Activated CD8-positive, alpha-beta memory T cell treated with anti-CD3 and anti-CD28 coated beads, Interleukin-2, amount 50 U/mL, for 1 hour (primary cell): ENCODE data around the gene ALG1.
"Not testable (repeated sequence)": the region's sequence is repeated elsewhere in the genome, so short reads cannot be mapped to it uniquely, and the experiment has no call there.

Source experiments
- DNase-seq: peaks from one replicate; pipeline ENCODE4 v3.0.0-alpha.2; 2020; ENCODE audit errors: extremely low read depth

Gene ALG1

GRCh38 chr16:5044581-5044980 is 27.1 kb upstream of the ALG1 start:
- not testable (repeated sequence) for DNase-seq

- DNase-seq: no peak
These were observed 26.0 kb upstream of the ALG1 start for GRCh38 chr16:5045499-5046115.

GRCh38 chr16:5046914-5047313 is 24.7 kb upstream of the ALG1 start:
- no peak for DNase-seq

GRCh38 chr16:5054876-5055865 is 16.5 kb upstream of the ALG1 start:
- DNase-seq: no peak

GRCh38 chr16:5056352-5056751 is 15.3 kb upstream of the ALG1 start:
- no peak for DNase-seq

- no peak for DNase-seq
These were observed 13.2 kb upstream of the ALG1 start for GRCh38 chr16:5058476-5058875.

GRCh38 chr16:5059386-5060072 is 12.1 kb upstream of the ALG1 start:
- DNase-seq: no peak

GRCh38 chr16:5060073-5060641 is 11.5 kb upstream of the ALG1 start:
- no peak for DNase-seq

GRCh38 chr16:5062051-5062450 is 9.6 kb upstream of the ALG1 start:
- no peak for DNase-seq

GRCh38 chr16:5062790-5063765 is 8.6 kb upstream of the ALG1 start:
- DNase-seq: no peak

GRCh38 chr16:5064915-5065314 is 6.7 kb upstream of the ALG1 start:
- DNase-seq: no peak

GRCh38 chr16:5065326-5065725 is 6.3 kb upstream of the ALG1 start:
- DNase-seq: no peak

GRCh38 chr16:5065813-5066212 is 5.8 kb upstream of the ALG1 start, which contains the start of gene C16orf89:
TSS of gene C16orf89 (minus strand) at chr16:5065956. CDS start at chr16:5065908, 48 bp downstream.
- no peak for DNase-seq

- DNase-seq: no peak
These were observed 5.1 kb upstream of the ALG1 start for GRCh38 chr16:5066511-5066910.

GRCh38 chr16:5069048-5069447 is 2.6 kb upstream of the ALG1 start:
- DNase-seq: no peak

GRCh38 chr16:5069854-5070253 is 1.8 kb upstream of the ALG1 start:
- DNase-seq: no peak

- DNase-seq: no peak
These were observed 1.0 kb upstream of the ALG1 start for GRCh38 chr16:5070431-5071186.

GRCh38 chr16:5071341-5071680 is 332 bp upstream of the ALG1 start:
- DNase-seq: no peak

- no peak for DNase-seq
These were observed 963 bp downstream of the ALG1 start for GRCh38 chr16:5072334-5073278.
